ENCODE measurements around the gene IL17RB. TPM values are rescaled to one million over a fixed set of nuclear protein-coding genes. Genes with fewer than 3 reads are reported as not detected.

Gene IL17RB
- total RNA-seq, 2 donors from 2014 or later = 6.2 to 8.4 TPM

DNA sequence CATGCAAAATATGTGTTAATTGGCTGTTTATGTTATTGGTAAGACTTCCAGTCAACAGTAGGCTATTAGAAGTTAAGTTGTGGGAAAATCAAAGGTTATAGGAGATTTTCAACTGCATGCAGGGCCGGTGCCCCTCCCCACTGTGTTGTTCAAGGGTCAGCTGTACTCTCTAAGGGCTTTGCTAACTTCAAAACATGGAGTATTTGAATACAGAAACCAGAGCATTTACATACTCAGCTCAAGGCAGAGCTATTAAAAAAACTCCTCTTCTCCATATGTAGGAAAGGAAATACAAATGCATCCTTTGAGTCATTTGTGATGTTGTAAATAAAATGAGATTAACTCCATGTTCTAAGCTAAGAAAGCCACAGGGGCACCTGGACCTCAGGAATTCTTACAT lies 16.8 kb downstream of the IL17RB start:
- TF ChIP-seq, protein P1, sequence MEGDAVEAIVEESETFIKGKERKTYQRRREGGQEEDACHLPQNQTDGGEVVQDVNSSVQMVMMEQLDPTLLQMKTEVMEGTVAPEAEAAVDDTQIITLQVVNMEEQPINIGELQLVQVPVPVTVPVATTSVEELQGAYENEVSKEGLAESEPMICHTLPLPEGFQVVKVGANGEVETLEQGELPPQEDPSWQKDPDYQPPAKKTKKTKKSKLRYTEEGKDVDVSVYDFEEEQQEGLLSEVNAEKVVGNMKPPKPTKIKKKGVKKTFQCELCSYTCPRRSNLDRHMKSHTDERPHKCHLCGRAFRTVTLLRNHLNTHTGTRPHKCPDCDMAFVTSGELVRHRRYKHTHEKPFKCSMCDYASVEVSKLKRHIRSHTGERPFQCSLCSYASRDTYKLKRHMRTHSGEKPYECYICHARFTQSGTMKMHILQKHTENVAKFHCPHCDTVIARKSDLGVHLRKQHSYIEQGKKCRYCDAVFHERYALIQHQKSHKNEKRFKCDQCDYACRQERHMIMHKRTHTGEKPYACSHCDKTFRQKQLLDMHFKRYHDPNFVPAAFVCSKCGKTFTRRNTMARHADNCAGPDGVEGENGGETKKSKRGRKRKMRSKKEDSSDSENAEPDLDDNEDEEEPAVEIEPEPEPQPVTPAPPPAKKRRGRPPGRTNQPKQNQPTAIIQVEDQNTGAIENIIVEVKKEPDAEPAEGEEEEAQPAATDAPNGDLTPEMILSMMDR (conservative IDR thresholded peaks at IDR 0.05) = no peak
- H3K9ac ChIP-seq (ENCODE audit: extremely low read depth, low read length, poor library complexity, severe bottlenecking) = no peak overlapping the region
- no peak overlapping the region for H3K4me3 ChIP-seq (ENCODE audit: low read length)
- no peak overlapping the region for H3K27ac ChIP-seq (ENCODE audit: low read depth, low read length)
- H3K4me1 ChIP-seq (ENCODE audit: control insufficient read depth, insufficient read depth, low read length) = no peaks in the 10 kb centered on the region
- H3K4me1 Mint-ChIP-seq = no peaks in the 10 kb centered on the region
- no peak overlapping the region for H3K4me3 Mint-ChIP-seq
- 86% methylated on average over 1 of the region's 1 CpG; no CpG with 5 or more reads in 1 of the 2 experiments for WGBS, 2 experiments (ENCODE audit: insufficient coverage in 1 of 2, insufficient read length in 1 of 2)
- no peaks in the 10 kb centered on the region for H3K9me3 Mint-ChIP-seq
- H3K36me3 Mint-ChIP-seq (ENCODE audit: low read depth) = peaks cover 64% of the 10 kb centered on the region
- no peaks in the 10 kb centered on the region for H3K27me3 Mint-ChIP-seq (ENCODE audit: insufficient read depth)
- no peak overlapping the region for H3K27ac Mint-ChIP-seq
- no peak for DNase-seq
- peaks cover 62% of the 10 kb centered on the region for H3K36me3 ChIP-seq (ENCODE audit: control insufficient read depth, insufficient read depth, low read length)
- no peaks in the 10 kb centered on the region for H3K27me3 ChIP-seq (ENCODE audit: control insufficient read depth, insufficient read depth, low read length, poor library complexity, severe bottlenecking)
- H3K9me3 ChIP-seq (ENCODE audit: control insufficient read depth, low read length) = no peaks in the 10 kb centered on the region

DNA sequence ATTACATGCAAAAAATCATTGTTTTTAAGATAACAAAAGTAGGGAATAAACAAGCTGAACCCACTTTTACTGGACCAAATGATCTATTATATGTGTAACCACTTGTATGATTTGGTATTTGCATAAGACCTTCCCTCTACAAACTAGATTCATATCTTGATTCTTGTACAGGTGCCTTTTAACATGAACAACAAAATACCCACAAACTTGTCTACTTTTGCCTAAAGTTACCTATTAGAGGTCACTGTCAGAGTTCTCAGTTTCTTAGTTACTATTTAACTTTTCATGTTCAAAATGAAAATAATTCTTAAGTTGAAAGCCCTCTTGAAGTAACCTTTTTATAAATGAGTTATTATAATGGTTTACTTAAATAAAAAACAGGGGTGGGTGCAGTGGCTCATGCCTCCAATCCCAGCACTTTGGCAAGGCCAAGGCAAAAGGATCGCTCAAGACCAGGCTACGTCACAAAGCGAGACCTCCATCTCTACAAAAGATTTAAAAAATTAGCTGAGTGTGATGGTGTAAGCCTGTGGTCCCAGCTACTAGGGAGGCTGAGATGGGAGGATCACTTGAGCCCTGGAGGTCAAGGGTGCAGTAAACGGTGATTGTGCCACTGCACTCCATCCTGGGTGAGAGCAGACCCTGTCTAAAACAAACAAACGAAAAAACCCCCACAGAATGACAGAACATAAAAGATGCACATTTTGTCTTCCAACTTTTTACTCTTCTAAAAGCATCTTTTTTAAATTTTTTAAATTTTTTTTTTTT lies 19.5 kb downstream of the IL17RB start:
- Histone ChIP-seq H3K4me1 (ENCODE audit: control insufficient read depth, insufficient read depth, low read length) (no peaks in the 10 kb centered on the region), H3K4me3 (ENCODE audit: low read length) (no peak overlapping the region), H3K9ac (ENCODE audit: extremely low read depth, low read length, poor library complexity, severe bottlenecking) (no peak overlapping the region), H3K36me3 (ENCODE audit: control insufficient read depth, insufficient read depth, low read length) (peaks cover 76% of the 10 kb centered on the region), H3K27ac (ENCODE audit: low read depth, low read length) (no peak overlapping the region), H3K27me3 (ENCODE audit: control insufficient read depth, insufficient read depth, low read length, poor library complexity, severe bottlenecking) (no peaks in the 10 kb centered on the region), H3K9me3 (ENCODE audit: control insufficient read depth, low read length) (no peaks in the 10 kb centered on the region)
- H3K4me1 Mint-ChIP-seq = no peaks in the 10 kb centered on the region
- no peaks in the 10 kb centered on the region for H3K27me3 Mint-ChIP-seq (ENCODE audit: insufficient read depth)
- DNase-seq = no peak
- WGBS, 2 experiments (ENCODE audit: insufficient coverage in 1 of 2, insufficient read length in 1 of 2) = 95 to 96% methylated on average over 4 to 5 of the region's 5 CpGs
- TF ChIP-seq, protein P1 (conservative IDR thresholded peaks at IDR 0.05) = no peak
- H3K36me3 Mint-ChIP-seq (ENCODE audit: low read depth) = peaks cover 68% of the 10 kb centered on the region
- H3K9me3 Mint-ChIP-seq = no peaks in the 10 kb centered on the region
- H3K27ac Mint-ChIP-seq = no peak overlapping the region
- no peak overlapping the region for H3K4me3 Mint-ChIP-seq

DNA sequence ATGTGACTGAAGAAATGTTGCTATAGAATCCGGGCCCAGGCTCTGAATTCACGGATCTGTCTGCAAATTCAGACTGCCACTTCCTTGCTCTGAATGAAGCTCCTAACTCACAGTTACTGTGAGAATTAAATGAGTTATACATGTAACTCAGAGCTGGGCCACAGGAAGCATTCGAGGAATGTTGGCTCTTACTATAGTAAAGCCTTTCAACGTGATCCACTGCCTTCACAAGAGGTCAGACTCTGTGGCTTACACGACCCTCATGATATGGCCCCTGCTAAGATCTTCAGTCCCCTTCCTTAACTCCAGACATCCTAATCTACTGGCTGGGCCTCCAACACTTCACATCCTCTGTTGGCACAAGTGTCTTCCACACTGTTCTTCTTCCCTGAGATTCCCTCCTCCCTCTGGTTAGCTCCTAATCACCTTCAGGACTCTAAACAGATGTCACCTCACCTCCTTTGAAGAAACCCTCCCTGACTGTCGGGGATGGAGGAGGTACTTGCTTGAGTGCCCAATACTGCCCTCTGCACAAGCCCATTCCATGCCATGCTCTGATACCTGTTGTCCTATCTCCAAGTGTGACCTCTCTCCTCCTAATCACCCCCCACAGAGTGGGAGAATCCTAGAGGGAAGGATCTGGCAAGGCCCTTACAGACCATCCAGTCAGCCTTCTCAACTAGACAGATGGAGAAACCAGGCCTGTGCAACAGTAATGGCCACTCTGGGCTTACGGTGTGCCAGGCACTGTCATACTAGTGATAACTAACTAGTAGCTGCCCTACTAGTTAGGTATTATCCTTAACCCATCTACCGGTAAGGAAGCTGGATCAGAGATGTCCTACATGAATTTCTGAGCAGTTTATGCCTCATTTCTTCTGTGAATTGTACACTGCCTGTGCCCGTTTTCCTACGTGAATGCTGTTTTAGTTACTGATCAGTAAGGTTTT lies 34.3 kb downstream of the IL17RB start:
- H3K27ac Mint-ChIP-seq = peak overlapping the region; percentile 98
- H3K9me3 Mint-ChIP-seq = no peaks in the 10 kb centered on the region
- Histone ChIP-seq H3K36me3 (ENCODE audit: control insufficient read depth, insufficient read depth, low read length) (peaks cover 62% of the 10 kb centered on the region), H3K9me3 (ENCODE audit: control insufficient read depth, low read length) (no peaks in the 10 kb centered on the region), H3K27me3 (ENCODE audit: control insufficient read depth, insufficient read depth, low read length, poor library complexity, severe bottlenecking) (no peaks in the 10 kb centered on the region), H3K9ac (ENCODE audit: extremely low read depth, low read length, poor library complexity, severe bottlenecking) (peak overlapping the region; percentile 89), H3K27ac (ENCODE audit: low read depth, low read length) (peak overlapping the region; percentile 80), H3K4me1 (ENCODE audit: control insufficient read depth, insufficient read depth, low read length) (peaks cover 3% of the 10 kb centered on the region), H3K4me3 (ENCODE audit: low read length) (peak overlapping the region; percentile 98)
- DNase-seq = peak; percentile 66
- TF ChIP-seq, protein P1 (conservative IDR thresholded peaks at IDR 0.05) = no peak
- peak overlapping the region; percentile 96 for H3K4me3 Mint-ChIP-seq
- no peaks in the 10 kb centered on the region for H3K27me3 Mint-ChIP-seq (ENCODE audit: insufficient read depth)
- H3K36me3 Mint-ChIP-seq (ENCODE audit: low read depth) = peaks cover 47% of the 10 kb centered on the region
- 76 to 83% methylated on average over 9 to 10 of the region's 10 CpGs for WGBS, 2 experiments (ENCODE audit: insufficient coverage in 1 of 2, insufficient read length in 1 of 2)
- peaks cover 11% of the 10 kb centered on the region for H3K4me1 Mint-ChIP-seq
